AG08396 (cell line): ENCODE results near the gene KIF6.
"Not testable (repeated sequence)": the region's sequence is repeated elsewhere in the genome, so short reads cannot be mapped to it uniquely, and the experiment has no call there.

Experiments
- DNase-seq: peaks from one replicate; pipeline ENCODE4 v3.0.0; 2012; ENCODE audit warnings: low spot score, mixed read lengths

The KIF6 gene

DNA sequence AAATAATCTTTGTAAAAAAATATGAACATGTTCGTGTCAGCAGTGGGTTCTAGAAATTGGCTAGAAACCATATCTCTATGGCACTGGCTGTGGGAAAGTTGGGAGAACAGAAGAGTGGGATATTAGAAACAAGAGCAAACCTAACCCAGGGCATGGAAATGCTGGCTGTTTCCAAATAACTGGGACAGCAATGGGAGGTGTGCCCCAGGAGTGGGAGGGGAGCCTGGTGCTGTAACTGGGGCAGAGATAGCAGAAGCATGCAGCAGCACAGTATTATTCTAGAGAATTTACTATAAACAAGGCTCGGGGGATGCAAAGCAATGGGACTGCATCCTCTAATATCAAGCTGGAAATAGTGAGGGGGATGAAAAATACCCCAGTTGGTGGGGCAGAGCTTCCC lies 175.0 kb downstream of the KIF6 start:
- DNase-seq: no peak

DNA sequence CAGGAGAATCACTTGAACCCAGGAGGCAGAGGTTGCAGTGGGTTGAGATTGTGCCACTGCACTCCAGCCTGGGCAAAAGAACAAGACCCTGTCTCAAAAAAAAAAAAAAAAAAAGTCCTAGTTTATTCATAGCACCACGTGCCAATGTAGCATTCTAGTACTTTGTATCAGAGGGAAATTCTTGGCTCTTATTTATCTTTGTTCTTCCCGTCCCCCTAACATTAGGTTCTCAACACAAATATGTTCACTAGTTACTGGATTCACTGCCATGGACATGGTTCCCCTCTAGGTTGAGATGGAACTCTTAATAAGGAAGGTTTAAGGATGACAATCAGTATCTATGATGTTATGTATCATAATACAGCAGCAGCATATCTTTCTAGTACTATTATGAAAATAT lies 178.5 kb downstream of the KIF6 start:
- no peak for DNase-seq

DNA sequence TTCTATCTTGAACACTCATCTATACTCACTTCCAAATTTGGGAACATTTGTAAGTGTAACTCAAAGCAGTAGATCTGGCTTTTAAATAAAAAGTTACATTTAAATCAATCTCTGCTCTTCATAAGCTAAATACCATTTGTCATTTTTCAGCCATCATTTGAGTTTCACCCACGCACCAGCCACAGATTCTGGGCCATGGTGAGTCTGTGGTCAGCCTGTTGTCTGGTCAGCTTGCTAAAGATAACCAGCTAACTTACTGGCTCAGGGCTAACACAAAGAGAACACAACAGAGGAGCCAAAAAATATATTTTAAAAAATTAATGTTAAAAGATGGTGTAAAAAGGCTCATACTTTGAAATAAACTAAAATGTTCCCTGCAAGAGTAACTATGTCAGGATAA lies 181.3 kb downstream of the KIF6 start:
- DNase-seq: no peak

DNA sequence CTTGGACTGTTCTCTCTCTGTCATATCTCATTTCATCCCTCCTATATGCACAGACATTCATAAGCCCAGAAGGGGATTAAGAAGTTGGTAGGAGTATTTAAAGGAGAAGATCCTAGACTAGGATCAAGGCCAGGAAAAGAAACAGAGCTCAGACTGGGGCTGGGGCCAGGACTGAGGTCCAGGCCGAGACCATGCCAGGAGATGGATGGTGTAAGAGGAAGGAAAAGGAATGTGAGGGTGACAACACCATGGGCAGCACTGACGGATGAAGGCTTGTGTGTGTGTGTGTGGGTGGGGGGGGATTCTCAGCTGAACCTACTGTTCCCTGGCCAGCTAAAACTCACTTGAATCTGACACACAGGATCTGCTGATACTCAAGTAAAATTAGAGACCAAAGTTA lies 182.1 kb downstream of the KIF6 start:
- DNase-seq: no peak

DNA sequence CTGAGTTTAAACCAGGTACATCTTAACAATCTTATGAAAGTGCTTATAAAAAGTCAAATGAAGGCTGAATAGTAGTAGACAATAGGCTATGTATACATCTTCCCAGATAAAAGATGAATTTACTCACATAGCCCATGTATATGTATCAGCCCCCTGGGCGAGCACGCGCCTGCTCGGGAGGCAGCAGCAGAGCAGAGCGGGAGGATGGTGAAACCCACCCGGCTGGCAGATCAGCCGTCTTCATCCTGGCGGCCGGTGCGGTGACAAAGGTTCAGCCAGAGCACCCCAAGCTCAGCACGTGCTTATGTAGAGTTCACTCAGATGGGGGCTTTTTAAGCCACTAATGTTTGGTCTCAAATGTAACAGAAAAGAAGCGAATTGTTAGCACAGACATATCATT lies 184.8 kb downstream of the KIF6 start:
- DNase-seq: no peak

DNA sequence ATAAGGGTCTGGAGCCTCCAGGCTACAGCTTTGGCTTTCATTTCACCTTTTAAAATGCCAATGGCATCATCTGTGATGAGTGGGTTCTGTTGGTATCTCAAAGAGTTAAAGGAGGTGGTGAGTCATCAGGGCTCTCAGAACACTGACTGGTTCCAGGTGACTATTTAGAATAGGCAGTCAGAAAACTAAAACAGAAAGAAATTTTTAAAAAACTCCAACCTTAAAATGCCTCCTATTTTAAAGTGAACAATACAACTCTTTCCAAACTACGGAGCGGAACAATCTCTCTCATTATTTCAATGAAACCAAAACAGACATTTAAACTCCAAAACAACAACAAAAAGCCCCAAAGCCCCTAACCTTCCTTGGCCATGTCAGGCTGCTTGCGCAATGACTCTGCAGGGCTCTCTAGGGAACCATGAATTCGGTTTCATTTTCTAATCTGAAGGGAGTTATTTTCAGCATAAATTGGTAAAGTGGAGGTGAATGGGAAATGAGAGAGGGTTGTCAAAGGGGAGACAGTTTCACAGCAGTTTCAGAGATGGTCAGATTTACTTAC lies 194.9 kb downstream of the KIF6 start:
- DNase-seq: no peak

DNA sequence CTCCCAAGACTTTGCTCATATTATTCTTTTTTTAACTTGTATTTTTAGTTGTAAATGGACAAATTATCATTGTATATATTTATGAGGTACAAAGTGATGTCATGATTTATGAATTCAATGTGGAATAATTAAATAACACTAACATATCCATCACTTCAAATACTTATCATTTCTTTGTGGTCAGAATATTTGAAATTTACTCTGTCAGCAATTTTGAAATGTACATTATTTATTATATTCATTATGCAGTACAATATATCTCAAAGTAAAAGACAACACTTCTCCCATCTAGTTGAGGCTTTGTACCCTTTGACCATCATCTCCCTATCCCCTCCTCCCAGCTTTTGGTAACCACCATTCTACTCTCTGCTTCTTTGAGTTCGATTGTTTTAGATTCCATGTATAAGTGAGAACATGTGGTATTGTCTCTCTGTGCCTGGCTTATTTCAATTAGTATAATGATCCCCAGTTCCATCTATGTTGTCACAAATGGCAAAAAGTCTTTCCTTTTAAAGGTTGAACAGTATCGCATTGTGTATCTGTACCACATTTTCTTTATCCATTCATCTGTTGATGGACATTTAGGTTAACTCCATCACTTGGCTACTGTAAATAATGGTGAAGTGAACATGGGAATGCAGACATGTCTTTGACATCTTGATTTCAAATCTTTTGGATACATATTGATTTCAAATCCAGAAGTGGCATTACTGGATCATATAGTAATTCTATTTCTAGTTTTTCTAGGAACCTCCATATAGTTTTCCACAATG lies 197.2 kb downstream of the KIF6 start:
- no peak for DNase-seq

DNA sequence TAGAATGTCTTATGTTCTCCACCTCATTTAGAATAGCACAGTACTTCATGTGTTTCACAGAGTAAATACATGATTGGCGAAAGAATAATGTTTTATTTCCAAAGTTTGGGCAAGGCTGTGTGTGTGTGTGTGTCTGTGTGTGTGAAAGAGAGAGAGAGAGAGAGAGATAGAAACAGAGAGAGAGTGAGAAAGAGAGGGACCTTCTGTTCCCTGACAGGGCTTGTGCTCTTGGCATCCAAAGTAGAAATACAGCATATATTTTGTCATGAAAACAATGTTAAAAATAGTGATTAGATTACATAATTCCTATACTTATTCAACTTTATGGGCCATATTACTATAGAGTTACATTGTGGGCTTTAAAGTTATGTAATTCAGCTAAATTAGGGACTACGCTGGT lies 201.2 kb downstream of the KIF6 start:
- no peak for DNase-seq

DNA sequence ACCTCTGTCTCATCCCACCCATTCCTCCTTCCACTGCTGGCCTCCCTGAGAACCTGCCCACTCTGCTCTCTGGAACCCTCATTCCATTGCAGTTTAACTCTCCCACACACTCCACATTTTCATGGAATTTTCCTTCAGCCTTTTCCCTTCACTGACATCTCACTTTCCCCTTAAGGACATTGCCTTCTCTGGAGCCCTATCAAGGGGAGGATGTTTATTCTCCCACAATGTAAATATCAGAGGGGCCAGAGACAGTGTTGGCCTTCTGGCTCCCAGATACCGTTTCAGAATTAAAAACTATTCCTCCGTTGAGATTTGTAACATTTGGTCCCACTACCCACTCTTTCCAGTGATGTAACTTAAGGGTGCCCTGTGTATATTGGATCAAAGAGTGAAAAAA lies 203.2 kb downstream of the KIF6 start:
- no peak for DNase-seq

DNA sequence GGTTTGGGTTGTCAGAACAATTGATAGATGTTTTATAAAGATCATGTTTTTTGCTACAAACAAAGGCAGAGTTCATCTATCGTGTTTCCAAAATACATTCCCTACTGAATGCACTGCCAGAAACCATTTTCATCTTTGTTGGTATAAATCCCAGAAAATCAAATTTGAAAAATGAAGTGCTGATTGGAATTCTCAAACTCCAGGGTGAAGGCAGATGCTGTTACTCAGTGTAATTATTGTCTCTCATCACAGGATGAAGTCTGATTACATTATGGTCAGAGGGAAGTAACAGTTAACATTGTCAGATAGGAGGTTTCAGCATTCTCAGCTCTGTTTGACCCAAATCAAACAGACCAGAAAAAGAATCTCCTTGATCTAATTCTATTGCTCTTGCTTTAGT lies 204.3 kb downstream of the KIF6 start:
- DNase-seq: no peak

DNA sequence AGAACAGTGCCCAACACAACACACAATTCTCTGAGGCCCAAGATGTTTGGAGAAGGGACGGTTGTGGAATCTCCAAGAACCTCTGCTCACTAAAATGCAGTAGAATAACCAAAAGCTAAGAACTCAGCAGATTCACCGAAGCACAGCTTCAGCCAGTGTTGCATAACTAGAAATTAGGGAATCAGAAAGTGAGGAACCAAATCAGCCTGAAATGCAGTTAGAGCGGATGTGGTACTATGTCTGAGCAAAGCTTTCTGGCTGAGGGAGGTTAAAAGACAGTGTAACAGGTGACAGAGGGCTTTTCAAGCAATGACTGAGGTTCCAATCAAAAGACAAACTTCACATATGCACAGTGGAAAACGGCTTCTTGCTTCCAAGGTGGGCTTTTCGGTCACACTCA lies 204.8 kb downstream of the KIF6 start:
- DNase-seq: no peak

DNA sequence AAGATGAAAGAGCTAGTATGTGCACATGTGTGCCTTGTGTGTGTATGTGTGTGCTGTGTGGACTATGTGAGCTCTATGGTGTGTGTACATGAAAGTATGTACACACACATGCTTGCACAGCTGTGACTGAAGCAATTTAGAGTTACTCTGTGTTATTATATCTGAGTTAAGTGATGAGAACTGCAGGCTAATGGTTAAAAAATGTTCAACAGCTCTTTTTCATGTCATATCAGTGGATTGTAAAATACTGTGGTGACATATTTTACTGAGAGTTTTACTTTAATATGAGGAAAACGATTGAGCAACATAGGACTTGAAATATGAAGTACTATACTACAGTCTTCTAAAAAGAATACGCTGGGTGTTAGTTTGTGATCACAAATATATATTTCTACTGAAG lies 207.0 kb downstream of the KIF6 start:
- DNase-seq: no peak

DNA sequence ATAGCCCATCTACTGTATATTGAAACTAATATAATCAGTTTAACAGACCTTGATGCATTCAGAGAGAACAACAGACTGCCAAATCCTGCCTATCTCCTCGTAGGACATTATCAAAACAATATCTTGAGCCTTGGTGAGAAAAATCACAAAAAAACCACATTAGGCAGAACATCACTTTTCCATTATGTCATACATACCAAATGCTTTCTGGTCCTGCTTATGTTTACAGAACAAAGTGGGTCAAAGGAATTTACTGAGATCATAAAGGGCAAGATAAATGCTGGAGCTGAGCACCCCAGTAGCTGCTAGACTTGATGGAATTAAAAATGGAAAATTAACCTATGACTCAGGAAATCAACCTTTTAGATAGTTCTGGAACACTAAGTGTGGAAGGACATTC lies 207.5 kb downstream of the KIF6 start:
- DNase-seq: no peak

DNA sequence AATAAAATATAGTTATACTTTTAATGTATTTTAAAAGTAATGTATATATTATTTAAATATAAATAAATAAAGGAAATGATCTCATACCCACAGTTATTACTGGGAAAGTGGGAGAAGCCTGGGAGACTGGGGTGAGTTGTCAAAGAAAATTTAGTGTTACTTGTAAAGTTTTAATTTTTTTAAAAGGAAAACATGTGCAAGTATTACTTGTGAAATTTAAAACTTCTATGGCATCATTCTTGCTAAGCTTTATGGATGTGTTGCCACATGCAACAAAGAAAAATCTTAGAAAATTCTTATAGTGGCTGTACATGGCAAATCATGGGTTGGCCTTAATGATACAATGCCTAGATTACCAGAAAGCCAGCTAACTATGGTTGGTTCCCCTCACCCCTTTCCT lies 208.7 kb downstream of the KIF6 start:
- DNase-seq: no peak

DNA sequence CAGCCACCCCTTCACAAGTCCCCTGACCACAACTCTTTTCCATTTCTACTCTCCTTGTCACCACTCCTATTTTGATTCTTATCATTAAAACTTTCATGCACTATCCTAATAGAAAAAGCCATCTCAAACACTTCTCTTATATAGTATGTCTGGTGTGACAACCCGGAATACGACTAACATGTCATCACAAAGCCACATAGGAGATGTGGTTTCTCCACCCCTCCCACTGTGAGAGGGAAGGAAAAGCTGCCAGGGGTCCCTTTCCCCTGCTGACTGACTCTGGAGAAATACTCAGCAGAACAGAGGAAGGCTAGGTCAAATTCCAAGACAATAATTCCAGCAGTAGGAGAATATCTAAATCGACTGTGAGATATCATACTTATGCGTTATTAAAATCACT lies 209.7 kb downstream of the KIF6 start:
- no peak for DNase-seq

DNA sequence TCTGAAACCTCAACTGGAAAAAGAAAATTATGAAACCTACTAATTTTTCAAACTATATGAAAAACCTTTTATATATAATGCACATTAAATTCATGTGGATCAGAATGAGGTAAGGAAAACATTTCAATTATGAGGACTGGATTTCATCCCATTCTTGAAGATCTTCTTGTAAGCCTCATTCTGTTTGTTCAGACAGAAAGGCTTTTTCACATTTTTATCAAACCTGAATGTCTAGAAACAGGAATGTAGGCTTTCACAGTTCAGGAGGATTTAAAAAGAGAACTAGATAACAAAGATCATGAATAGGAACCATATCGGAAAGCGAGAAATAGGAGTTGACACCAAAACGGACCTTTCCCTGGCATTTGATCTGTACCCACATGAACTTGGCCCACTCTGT lies 210.2 kb downstream of the KIF6 start:
- no peak for DNase-seq

DNA sequence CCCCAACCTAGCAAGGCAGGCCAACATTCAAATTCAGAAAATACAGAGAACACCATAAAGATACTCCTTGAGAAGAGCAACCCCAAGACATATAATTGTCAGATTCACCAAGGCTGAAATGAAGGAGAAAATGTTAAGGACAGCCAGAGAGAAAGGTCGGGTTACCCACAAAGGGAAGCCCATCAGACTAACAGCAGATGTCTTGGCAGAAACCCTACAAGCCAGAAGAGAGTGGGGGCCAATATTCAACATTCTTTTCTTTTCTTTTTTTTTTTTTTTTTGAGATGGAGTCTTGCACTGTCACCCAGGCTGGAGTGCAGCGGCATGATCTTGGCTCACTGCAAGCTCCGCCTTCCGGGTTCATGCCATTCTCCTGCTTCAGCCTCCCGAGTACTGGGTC lies 215.4 kb downstream of the KIF6 start:
- not testable (repeated sequence) for DNase-seq

DNA sequence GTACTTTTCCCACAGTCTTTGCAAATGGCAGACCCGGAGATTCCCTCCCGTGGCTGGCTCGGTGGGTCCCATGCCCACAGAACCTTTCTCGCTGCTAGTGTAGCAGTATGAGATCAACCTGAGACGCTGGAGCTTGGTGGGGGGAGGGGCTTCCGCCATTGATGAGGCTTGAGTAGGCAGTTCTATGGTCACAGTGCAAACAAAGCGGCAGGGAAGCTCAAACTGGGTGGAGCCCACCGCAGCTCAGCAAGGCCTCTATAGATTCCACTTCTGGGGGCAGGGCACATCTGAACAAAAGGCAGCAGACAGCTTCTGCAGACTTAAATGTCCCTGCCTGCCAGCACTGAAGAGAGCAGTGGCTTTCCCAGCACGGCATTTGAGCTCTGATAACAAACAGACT lies 216.7 kb downstream of the KIF6 start:
- DNase-seq: no peak

DNA sequence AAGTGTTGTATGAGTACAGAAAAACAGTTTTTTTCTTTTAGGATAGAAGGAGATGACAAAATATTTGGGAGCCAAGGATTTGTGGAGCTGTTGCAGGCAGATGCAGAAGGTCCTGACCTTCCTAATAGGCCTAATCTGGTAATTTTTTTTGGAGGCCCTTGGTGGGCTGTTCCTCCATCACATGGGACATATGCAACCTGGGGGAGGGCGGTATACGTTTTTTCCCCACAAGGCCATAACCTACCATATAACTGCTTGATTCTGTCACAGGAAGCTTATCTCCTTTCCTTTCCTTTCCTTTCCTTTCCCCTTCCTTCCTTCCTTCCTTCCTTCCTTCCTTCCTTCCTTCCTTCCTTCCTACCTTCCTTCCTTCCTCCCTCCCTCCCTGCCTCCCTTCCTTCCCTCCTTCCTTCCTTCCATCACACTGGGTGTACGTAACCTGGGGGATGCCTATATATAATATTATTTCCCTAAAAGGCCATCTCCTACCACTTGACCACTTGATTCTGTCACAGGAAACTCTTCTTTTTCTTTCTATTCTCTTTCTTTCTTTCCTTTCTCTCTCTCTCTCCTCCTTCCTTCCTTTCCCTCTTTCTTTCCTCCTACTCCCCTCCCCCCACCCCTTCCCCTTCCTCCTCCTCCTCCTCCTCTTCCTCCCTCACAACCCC lies 217.7 kb downstream of the KIF6 start:
- no peak for DNase-seq

DNA sequence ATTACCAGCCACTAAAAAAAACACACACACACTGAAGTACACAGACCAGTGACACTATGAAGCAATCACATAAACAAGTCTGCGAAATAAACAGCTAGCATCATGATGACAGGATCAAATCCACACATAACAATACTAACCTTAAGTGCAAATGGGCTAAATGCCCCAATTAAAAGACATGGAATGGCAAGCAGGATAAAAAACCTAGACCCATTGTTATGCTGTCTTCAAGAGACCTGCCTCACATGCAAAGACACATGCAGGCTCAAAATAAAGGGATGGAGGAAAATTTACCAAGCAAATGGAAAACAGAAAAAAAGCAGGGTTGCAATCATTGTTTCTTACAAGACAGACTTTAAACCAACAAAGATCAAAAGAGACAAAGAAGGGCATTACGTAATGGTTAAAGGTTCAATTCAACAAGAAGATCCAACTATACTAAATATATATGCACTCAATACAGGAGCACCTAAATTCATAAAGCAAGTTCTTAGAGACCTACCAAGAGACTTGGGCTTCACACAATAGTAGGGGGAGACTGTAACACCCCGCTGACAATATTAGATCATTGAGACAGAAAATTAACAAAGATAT lies 222.7 kb downstream of the KIF6 start:
- not testable (repeated sequence) for DNase-seq

DNA sequence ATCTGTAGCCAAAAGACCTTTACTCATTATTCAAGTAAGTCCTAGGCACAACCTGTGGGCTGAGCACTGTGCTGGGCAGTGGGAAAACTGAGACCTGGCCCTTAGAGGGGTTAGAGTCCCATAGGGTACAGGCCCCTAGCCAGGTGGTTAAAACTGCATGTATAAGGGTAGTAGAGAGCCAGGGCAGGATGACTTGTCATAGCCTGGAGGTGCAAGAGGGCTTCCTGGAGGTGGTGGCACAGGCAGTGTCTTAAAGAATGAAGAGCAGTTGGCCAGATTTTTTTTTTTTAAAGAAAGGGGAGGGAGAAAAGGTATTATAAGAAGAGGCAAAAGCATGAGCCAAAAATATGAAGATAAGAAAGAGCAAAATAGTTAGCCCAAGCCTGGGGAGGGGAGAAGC lies 226.2 kb downstream of the KIF6 start:
- DNase-seq: no peak

DNA sequence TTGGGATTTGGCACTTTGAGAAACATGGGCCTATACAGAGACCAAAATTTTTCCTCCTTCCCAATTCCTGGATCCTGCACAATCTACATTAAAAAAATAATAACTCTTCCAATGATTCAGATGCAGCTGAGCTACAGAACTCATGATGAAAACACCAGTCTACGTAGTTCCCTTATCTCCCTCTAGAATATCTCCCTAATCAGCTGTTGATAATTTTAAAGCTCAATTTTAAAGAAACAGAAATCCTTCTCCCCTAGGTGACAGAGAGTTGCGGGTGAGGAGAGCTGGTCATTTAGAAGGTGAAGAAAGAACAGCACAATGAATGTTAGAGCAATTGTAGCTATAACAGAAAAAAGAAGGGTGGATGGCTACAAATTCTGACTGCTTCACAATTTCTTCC lies 227.1 kb downstream of the KIF6 start:
- no peak for DNase-seq

DNA sequence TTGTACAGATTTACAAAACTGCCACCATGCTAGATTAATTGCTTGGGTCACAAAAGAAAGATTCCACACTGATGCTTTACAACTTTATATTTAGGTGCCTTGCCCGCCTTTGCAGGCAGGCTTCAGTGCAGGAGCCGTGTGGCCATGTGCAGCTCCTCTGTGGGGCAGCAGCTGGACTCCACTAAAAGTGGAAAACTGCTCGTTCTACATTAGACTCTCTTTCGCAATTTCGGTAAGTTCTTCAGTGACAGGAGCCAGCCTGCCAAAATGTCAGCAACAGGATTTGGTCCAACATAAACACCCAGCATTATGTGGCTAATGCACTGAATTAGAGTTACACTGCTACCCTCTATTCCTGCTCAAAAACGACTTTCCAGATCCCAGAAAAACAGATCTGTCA lies 228.3 kb downstream of the KIF6 start:
- no peak for DNase-seq
